Breast epithelium (tissue), 4 donors: ENCODE measurements around the gene PPP1R37. TPM values are rescaled to one million over a fixed set of nuclear protein-coding genes. Genes with fewer than 3 reads are reported as not detected.
A peak's percentile ranks its signal among the peaks of the same experiment; 100 is the strongest.

Experiments used
- DNase-seq, 2 donors: peaks; one replicate each; pipeline ENCODE4 v3.0.0-alpha.2; 2019; ENCODE audit warnings: low spot score in 2 of 2
- H3K27ac ChIP-seq, 2 donors: fragments of 200-600 bp; sonication (generic) in 1 of 2; one replicate each; pipeline ENCODE4 v1.5.1; 2016 to 2019; ENCODE audit warnings: mild to moderate bottlenecking in 1 of 2
- H3K27me3 ChIP-seq, 2 donors: fragments of 200-600 bp; sonication (generic) in 1 of 2; one replicate each; pipeline versions ENCODE4 v1.5.1 to v1.6.0; 2017 to 2019; ENCODE audit warnings: control low read depth in 1 of 2, mild to moderate bottlenecking in 1 of 2
- H3K36me3 ChIP-seq: fragments of 200-600 bp; one replicate; pipeline ENCODE4 v1.5.1; 2019
- H3K4me1 ChIP-seq, 2 donors: fragments of 200-600 bp; sonication (generic); one replicate each; pipeline ENCODE4 v1.5.1; 2016 to 2019; ENCODE audit warnings: control low read depth in 1 of 2
- H3K4me3 ChIP-seq, 3 donors: fragments of 200-600 bp; sonication (generic); 1 replicate in 2 of 3; 2 replicates in 1 of 3; pipeline ENCODE4 v1.5.1; 2016 to 2019; ENCODE audit warnings: mild to moderate bottlenecking in 3 of 3, moderate library complexity in 2 of 3
- H3K9me3 ChIP-seq, 2 donors: fragments of 200-600 bp; sonication (generic) in 1 of 2; one replicate each; pipeline ENCODE4 v1.5.1; 2016 to 2019; ENCODE audit warnings: control low read depth in 1 of 2
- POLR2A ChIP-seq: fragments of 450-650 bp; IDR thresholded peaks from one replicate; pipeline ENCODE4 v1.6.1; 2016; ENCODE audit warnings: antibody characterized with exemption, mild to moderate bottlenecking, moderate library complexity
- POLR2AphosphoS5 ChIP-seq, 3 donors: sonication (generic); formaldehyde crosslinking; IDR thresholded peaks; one replicate each; pipeline ENCODE4 v1.6.1; 2017; ENCODE audit warnings: antibody characterized with exemption in 3 of 3
- intact Hi-C: fragments of 100-400 bp; cut with DNase I; formaldehyde crosslinking; loops from one replicate; pipeline ENCODE4 v1.15.1; 2023; ENCODE audit warnings: low total_unique reads
- total RNA-seq, 3 donors: library from RNA; depleted of rRNA; stranded (reverse); fragments of >200 nt; gene quantifications; one replicate each; pipeline ENCODE4 v1.1.0, GENCODE V29; 2016
- TF ChIP-seq, protein P1 (sequence below), 3 donors: fragments of 450-650 bp; IDR thresholded peaks; one replicate each; pipeline ENCODE4 v1.5.1; 2016 to 2017; ENCODE audit warnings: antibody characterized with exemption in 3 of 3, mild to moderate bottlenecking in 3 of 3, moderate library complexity in 3 of 3

PPP1R37 gene
- total RNA-seq, 3 donors from 2014 or later = 18.6 to 50.8 (median 33.8) TPM

DNA sequence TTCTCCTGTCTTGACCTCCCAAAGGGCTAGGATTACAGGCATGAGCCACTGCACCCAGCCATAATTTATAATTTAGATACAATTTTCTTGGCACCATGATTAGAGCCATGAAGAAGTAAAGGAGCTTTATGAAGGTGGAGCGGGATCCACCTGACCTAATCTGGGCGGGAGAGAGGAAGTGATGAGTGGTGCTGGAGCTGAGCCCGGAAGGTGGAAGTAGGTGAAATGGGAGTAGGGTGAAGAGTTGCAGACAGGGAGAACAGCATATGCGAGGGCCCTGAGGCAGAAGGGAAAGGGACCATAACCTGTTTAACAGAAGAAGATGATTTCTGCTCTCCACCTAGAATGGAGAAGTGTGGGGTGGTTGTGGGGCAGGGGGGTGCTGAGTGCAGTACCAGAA, 89.8 kb downstream of the PPP1R37 start:
- DNase-seq = no peak
- Histone ChIP-seq H3K27ac (no peak overlapping the region), H3K36me3 (no peaks in the 10 kb centered on the region), H3K9me3 (no peaks in the 10 kb centered on the region), H3K27me3 (no peaks in the 10 kb centered on the region), H3K4me3 (no peak overlapping the region), H3K4me1 (peaks cover 0 to 2% of the 10 kb centered on the region in 2 donors)
- intact Hi-C loops = no loop called here
- TF ChIP-seq POLR2A = no peak
- TF ChIP-seq, protein P1, sequence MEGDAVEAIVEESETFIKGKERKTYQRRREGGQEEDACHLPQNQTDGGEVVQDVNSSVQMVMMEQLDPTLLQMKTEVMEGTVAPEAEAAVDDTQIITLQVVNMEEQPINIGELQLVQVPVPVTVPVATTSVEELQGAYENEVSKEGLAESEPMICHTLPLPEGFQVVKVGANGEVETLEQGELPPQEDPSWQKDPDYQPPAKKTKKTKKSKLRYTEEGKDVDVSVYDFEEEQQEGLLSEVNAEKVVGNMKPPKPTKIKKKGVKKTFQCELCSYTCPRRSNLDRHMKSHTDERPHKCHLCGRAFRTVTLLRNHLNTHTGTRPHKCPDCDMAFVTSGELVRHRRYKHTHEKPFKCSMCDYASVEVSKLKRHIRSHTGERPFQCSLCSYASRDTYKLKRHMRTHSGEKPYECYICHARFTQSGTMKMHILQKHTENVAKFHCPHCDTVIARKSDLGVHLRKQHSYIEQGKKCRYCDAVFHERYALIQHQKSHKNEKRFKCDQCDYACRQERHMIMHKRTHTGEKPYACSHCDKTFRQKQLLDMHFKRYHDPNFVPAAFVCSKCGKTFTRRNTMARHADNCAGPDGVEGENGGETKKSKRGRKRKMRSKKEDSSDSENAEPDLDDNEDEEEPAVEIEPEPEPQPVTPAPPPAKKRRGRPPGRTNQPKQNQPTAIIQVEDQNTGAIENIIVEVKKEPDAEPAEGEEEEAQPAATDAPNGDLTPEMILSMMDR (IDR thresholded peaks at IDR 0.05) = no peak
- TF ChIP-seq POLR2AphosphoS5 (IDR thresholded peaks at IDR 0.05) = no peak

GRCh38 chr19:45184115-45184514, 91.1 kb downstream of the PPP1R37 start:
- Histone ChIP-seq H3K27ac (no peak overlapping the region), H3K36me3 (no peaks in the 10 kb centered on the region), H3K9me3 (no peaks in the 10 kb centered on the region), H3K27me3 (no peaks in the 10 kb centered on the region), H3K4me1 (peaks cover 0 to 2% of the 10 kb centered on the region in 2 donors), H3K4me3 (no peak overlapping the region)
- TF ChIP-seq POLR2AphosphoS5 (IDR thresholded peaks at IDR 0.05) = no peak
- intact Hi-C loops = no loop called here
- DNase-seq = no peak

GRCh38 chr19:45186509-45187334, 93.7 kb downstream of the PPP1R37 start:
- TF ChIP-seq, protein P1 (IDR thresholded peaks at IDR 0.05) = no peak
- no peak for TF ChIP-seq POLR2A
- TF ChIP-seq POLR2AphosphoS5 (IDR thresholded peaks at IDR 0.05) = no peak
- Histone ChIP-seq H3K9me3 (no peaks in the 10 kb centered on the region), H3K4me1 (no peaks in the 10 kb centered on the region), H3K4me3 (no peak overlapping the region), H3K36me3 (no peaks in the 10 kb centered on the region), H3K27ac (no peak overlapping the region), H3K27me3 (no peaks in the 10 kb centered on the region)
- DNase-seq = no peak
- intact Hi-C loops = no loop called here

- DNase-seq = no peak
- intact Hi-C loops = no loop called here
- no peaks in the 10 kb centered on the region for H3K36me3 ChIP-seq
- no peaks in the 10 kb centered on the region for H3K4me1 ChIP-seq
- no peaks in the 10 kb centered on the region for H3K9me3 ChIP-seq
- H3K4me3 ChIP-seq = no peak overlapping the region
- no peaks in the 10 kb centered on the region for H3K27me3 ChIP-seq
- TF ChIP-seq POLR2AphosphoS5 (IDR thresholded peaks at IDR 0.05) = no peak
- TF ChIP-seq, protein P1 (IDR thresholded peaks at IDR 0.05) = peak; percentile 24 to 43 (median 40)
- TF ChIP-seq POLR2A = no peak
- H3K27ac ChIP-seq = no peak overlapping the region
Measured at GRCh38 chr19:45187421-45188100, 94.6 kb downstream of the PPP1R37 start.

- no peak overlapping the region for H3K27ac ChIP-seq
- no peaks in the 10 kb centered on the region for H3K36me3 ChIP-seq
- TF ChIP-seq POLR2A (no peak), POLR2AphosphoS5 (IDR thresholded peaks at IDR 0.05) (no peak)
- TF ChIP-seq, protein P1 (IDR thresholded peaks at IDR 0.05) = no peak
- no peak overlapping the region for H3K4me3 ChIP-seq
- no peaks in the 10 kb centered on the region for H3K27me3 ChIP-seq
- H3K9me3 ChIP-seq = no peaks in the 10 kb centered on the region
- no peaks in the 10 kb centered on the region for H3K4me1 ChIP-seq
- DNase-seq = no peak
- intact Hi-C loops = no loop called here
Measured at GRCh38 chr19:45189971-45190370, 97.0 kb downstream of the PPP1R37 start.
